HCEC 1CT (cell line): ENCODE measurements around the gene PSMD5.

ENCODE experiments used
- DNase-seq: peaks from one replicate; pipeline ENCODE4 v3.0.0-alpha.2; 2017

Gene PSMD5

DNA sequence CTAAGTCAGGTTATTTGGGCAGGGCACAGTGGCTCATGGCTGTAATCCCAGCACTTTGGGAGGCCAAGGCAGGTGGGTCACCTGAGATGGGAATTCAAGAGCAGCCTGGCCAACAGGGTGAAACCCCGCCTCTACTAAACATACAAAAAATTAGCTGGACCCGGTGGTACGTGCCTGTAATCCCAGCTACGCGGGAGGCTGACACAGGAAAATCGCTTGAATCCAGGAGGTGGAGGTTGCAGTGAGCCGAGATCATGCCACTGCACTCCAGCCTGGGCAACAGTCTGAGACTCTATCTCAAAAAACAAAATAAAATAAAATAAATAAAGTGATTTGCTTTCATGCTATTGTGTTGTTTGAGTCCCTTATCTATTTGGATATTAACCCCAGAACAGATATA, 41.3 kb downstream of the PSMD5 start:
- DNase-seq: no peak

DNA sequence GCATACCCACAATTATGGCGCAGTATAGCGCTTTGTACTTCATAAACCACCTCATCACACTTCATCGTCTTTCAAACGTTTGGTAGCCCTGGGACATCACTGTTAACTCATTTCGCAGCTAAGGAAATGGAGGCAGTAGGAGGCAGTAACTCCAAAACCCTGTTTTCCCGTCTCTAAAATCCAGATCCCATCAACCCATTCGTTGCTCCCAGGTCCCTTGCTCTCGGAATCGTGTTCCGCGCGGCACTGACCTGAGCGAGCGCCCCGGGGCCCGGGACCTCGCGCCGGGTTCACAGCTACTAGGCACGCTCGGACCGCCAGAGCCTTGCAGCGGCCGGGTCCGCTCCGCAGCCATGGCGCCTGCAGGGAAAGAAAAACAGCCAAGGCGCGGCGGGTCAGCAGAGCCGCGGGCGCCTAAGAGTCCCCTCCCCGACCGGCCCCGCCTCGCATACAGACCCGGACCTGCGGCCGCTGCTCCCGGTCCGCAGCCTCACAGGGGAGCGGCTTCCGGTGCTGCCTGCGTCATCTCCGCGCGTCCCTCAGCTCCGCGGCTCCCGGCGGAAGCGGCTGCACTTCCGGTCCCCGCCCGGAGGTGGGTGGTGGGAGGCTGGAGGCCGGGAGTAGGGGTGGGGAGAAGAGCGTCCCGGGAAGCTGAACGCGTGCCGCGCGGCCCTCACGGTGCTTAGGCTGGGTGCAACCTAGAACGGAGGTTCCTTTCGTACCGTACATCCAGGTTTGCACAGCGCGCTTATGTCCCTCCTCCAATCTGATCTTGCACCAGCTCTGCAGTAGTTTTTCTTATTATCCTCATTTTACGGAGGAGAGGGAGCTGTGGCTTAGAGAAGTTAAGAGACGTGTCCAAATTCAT, 49.6 kb downstream of the PSMD5 start, which contains the start of gene FBXW2:
FBXW2 (minus strand) TSS at position 519 of the 868 bp plus-strand sequence. CDS start 5,158 bp downstream, outside the sequence.
- peak; percentile 87 for DNase-seq

DNA sequence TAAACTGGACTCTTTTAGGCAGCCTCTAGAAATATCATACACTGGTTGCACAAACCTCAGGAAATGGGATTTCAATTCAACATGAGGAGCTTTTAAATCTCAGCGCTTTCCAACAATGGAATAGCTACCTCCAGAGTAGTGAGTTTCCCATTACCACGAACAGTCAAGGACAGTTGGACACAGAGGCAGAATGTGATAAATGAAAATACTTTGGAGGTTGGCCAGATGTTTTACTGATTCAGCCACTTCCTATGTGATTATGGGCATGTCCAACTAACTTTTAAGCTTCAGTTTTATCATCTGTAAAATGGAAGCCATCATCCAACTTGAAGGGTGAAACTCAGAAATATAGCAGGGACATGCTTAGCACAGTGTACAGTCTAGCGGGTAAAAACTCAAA, 51.6 kb downstream of the PSMD5 start:
- no peak for DNase-seq

DNA sequence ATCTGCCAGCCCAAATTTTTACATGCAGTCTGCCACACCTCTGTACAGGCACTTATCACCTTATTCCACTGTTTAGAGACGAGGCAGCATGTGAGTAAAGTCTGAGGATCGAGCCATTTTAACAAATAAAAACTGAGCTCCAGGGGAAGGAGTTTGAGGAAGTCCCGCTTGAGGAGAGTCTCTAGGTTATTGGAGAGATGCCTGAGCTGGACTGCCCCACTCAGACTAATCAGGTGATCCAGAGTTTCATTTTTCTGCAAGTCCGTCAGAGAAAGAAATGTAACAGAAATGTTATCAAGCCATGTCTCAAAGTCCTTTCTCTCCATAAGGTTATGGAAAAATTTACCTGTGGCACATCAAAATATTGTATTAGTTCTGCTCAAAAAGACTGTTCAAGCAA, 54.8 kb downstream of the PSMD5 start:
- DNase-seq: no peak

DNA sequence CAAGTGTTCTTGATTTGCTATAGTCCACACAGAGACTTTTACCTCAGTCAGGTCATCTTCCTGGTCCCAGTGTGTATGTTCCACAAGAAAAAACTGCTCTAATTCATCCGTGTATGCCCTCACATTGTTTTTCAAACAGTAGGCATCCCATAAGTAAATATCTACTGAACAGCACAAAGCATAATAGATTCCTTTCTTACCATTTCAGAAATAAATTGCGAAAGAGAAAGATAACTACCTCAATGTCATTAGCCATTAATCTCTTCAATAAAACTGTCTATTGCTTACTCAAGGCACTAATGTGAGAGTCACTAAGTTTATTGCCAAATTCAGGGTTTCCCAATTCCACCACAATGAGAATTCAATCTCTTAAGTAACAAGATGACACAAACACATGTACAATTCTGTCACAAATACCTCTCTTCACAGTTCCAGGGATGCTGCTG, 59.1 kb downstream of the PSMD5 start:
- peak; percentile 50 for DNase-seq

DNA sequence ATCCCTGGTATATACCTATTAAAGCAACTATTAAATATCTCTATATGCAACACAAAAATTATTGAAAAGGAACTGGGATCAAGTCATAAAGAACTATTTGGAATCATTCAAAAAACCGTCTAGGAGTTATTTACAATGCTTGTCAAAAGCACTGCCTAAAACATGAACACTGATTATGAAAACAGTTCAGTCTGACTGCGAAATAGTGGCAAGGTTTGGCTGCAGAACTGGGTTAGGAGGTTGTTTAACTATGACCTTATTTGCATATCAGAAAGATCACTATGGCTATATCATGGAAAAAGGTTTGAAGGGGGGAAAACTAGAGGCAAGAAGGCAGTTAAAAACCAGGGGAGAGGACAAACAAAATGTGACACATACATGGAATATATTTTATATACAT, 61.5 kb downstream of the PSMD5 start:
- no peak for DNase-seq

DNA sequence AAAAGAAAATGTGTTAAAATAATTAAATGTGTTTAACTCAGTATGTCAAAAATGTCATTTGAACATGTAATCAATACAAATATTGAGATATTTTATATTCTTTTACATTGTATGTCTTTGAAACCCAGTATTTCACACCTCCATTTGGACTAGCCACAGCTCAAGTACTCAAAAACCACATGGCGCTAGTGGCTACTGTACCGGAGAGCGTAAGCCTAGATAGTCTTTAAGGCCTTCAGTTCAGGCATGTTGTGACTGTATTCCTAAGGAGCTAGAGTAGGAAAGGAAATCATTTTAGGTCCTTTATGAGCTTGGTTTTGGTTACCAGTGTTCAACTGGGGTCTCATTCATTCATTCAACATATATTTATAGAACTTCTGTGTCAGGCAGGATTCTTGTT, 62.4 kb downstream of the PSMD5 start:
- no peak for DNase-seq

DNA sequence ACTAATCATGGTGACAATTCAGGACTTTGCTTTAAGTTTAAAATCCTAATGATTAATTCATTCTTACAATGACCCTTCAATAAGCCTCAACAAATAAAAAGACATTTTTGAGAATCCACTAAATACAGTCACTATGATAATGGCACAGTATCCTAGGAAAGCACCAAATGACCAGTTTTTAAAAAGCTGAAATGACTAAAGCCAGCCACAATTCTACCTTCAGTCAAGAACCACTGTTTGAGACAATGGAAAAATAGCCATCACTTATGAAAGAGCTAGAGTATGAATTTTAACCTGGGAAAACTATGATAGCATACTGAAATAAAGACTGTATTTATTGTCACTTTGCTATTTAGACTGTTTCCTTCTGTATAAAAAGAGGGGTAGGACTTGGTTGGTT, 63.5 kb downstream of the PSMD5 start:
- no peak for DNase-seq

DNA sequence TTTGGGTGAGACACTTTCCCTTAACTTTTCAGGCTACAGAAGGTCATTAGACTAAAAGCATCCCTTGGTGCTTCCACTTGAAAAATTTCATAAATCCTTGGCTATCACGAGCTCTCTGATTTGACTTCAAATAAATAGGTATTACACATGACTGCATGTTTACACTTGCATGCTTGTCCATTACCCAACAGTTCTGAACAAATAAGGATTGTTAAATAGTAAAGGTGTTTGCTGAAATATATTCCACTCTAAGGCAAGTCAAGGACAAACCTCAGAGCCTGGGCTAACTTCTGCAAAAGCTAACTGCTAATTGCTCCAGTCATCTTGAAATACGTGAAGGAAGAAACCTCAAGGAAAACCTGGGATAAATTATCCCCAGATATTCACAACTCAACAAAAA, 64.0 kb downstream of the PSMD5 start:
- no peak for DNase-seq

DNA sequence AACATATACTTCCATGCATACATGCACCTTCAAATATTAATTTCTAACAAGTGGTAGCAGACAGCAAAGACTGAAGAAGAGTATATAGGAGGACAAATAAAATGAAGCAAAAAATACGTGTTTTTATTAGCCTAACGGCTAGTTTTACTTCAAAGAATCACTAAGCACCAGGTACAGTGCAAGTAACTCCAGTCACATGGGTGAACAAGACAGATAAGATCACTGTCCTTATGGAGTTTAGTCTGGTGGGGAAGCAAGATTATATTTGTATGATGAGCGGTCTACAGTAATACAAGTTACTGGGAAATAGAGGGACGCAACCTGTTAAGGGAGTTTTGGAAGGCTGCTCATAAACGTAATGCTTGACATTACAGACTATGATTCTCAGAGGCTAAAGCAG, 65.5 kb downstream of the PSMD5 start:
- DNase-seq: no peak

DNA sequence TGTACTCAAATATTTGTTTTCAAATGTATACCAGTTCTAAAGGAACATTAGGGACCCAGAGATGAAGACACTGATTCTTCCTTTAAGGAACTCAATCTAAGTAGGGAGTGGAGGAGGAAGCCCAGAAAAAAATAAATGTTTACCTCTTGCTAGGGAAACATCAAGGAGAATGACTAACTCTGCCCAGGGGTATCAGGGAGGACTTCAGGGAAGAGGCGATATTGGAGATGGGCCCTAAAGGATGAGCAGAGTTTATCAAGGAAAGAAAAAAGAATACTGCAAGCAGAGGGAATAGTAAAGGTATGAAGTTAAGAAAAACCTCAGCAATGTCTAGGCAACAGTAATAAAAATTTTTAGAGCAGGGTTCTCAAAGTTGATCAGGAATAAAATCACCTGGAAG, 65.9 kb downstream of the PSMD5 start:
- DNase-seq: no peak

DNA sequence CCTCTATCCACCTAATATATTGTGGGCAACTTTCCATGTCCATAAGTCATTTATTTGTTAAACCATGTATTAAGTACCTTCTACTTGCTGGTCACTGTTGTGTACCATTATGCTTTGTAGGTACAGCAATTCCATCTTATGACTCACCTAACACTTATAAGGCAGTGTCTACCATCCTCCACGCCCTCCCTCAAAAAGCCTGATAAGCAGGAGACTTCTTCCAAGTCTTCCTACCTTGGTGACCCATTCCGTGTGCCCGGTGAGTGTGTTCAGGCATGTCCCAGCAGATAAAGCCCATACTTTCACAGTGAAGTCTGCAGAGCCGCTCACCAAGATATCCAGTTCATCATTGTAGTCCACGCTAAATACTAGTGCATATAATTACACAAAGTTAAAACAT, 66.9 kb downstream of the PSMD5 start:
- DNase-seq: no peak

DNA sequence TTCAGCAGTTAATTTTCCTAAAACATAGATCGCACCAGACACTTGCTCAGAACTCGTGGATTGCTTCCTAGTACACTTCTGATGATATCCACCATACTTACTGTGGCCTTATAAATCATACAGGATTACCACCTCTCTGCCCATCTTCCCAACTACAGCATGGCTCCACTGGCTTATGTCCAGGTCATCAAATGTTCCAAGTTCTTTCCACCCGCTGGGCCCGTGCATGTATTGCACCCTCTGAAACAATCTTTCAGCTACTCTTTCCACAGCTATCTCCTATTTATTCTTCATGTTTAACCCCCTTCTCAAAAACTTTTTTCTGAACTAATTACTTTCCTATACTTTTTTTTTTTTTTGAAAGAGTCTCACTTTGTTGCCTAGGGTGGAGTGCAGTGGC, 68.0 kb downstream of the PSMD5 start:
- no peak for DNase-seq

DNA sequence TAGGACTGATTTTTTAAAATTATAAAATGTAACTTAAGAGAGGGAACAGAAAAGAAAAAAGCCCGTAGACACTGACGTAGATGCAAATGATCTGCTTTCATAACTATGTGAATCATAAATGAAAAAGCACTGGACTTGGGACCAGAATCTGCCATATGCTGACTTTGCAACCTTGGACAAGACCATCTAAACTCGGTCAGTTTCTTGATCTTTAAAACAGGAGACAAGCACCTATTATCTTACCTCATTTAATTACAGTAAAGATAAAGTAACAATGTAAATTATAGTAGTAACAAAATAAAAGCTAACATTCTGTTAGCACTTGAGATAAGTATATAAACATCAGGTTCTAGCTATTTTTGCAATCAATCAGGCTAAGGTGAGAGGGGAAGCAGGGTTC, 69.5 kb downstream of the PSMD5 start:
- no peak for DNase-seq

DNA sequence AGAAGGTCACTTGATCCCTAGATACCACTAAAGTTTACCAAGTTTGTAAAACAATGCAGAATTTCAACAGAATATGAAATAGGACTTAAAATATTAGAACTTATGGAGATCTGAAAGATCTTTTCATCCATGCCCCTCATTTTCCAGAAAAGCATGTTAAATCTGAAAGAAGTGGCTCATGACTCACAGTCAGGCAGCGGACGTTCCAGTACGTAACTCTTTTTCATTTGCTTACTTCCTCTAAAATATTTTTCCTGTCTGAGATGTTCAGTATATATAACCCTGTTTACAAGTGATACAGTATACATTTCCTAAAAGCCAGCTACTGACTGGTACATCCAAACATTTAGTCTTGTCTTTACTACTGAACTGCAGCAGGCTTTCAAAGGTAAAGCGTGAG, 71.8 kb downstream of the PSMD5 start:
- no peak for DNase-seq

DNA sequence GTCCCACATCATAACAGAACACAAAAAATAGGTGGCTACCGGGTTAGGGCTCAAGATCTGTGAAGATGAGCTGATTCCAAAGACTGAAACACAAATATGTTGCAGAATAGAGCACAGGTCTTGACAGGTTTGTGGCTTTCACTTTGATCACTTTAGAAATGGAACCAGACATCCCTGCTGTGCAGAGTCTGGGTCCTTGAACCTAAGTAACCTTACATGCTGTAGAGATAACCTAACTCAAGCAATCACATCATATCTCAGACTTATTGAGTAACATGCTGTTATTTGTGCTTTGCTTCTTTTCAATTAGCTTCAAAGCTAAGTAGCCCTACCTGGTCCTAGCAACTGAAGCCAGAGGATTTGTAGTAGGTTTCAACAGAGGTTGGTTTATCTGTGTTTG, 73.8 kb downstream of the PSMD5 start:
- DNase-seq: no peak

DNA sequence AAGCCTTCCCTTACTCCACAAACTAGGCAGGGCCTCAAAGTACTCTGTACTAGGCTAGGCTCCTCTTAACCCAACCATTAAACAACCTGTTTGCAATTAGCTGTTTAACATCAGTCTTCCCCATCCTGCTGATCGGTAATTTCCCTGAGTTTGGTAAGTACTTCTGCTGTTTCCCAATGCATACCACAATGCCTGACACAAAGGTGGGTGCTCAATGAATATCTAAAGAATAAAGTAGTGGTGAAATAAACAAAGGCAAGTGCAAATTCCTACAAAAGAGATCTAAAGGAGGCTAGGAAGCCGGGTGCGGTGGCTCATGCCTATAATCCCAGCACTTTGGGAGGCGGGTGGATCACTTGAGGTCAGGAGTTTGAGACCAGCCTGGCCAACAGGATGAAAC, 74.5 kb downstream of the PSMD5 start:
- no peak for DNase-seq

DNA sequence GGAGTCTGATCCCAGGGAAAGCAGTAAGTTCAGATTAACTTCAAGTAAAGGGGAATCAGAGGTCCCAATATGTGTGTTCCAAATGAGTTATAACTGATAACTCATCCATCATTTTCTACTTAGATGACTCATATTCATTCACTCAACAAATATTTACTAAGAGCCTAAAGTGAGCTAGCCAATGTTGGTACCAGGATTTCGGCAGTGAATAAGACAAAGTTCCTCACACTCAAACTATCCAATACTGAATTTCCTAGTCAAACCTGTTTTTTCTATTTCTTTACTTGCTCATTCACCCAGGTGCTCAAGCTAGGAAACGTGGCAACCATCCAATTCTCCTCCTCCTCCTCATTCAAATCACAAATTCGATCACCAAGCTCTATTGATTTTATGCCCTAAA, 75.3 kb downstream of the PSMD5 start:
- peak; percentile 39 for DNase-seq
